HL-60 (cell line): ENCODE measurements around the gene ZRANB2.

Experiments
- GABPA ChIP-seq: IDR thresholded peaks from 2 replicates; pipeline ENCODE4 v1.6.1; 2012; ENCODE audit warnings: low read depth
- POLR2AphosphoS5 ChIP-seq: IDR thresholded peaks from 2 replicates; pipeline ENCODE4 v1.6.1; 2012; ENCODE audit warnings: low read depth
- SPI1 ChIP-seq: IDR thresholded peaks from 2 replicates; pipeline ENCODE4 v1.6.1; 2012; ENCODE audit warnings: low read depth, mild to moderate bottlenecking, borderline replicate concordance
- TF ChIP-seq, protein P1 (sequence below): IDR thresholded peaks from one replicate; pipeline ENCODE4 v1.5.1; 2011; ENCODE audit warnings: low read length, control low read depth, inconsistent platforms; ENCODE audit not compliant: insufficient read depth
- TF ChIP-seq, protein P2 (sequence below): IDR thresholded peaks from 2 replicates; pipeline ENCODE4 v1.6.1; 2012; ENCODE audit warnings: low read depth; ENCODE audit not compliant: insufficient replicate concordance

DNA sequence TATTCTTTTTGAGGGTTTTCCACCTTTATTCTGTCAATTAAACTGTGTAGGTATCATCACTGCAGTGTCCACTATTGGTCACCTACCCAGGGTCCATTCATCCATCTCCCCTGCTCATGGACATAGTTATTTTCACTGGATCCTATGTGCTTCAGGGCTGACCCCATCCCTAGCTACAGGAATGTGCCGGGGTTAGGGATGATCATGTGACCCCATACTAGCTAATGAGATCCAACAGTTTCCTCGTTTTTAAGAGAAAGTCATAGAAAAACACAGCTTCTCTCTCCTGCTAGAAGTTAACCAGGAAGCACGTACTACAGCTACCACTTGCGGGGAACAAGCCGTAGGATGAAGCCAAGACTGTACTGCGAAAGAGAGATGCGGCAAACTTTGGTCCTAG lies 52.8 kb downstream of the ZRANB2 start:
- TF ChIP-seq GABPA (no peak), POLR2AphosphoS5 (no peak), SPI1 (no peak)
- TF ChIP-seq, protein P1, sequence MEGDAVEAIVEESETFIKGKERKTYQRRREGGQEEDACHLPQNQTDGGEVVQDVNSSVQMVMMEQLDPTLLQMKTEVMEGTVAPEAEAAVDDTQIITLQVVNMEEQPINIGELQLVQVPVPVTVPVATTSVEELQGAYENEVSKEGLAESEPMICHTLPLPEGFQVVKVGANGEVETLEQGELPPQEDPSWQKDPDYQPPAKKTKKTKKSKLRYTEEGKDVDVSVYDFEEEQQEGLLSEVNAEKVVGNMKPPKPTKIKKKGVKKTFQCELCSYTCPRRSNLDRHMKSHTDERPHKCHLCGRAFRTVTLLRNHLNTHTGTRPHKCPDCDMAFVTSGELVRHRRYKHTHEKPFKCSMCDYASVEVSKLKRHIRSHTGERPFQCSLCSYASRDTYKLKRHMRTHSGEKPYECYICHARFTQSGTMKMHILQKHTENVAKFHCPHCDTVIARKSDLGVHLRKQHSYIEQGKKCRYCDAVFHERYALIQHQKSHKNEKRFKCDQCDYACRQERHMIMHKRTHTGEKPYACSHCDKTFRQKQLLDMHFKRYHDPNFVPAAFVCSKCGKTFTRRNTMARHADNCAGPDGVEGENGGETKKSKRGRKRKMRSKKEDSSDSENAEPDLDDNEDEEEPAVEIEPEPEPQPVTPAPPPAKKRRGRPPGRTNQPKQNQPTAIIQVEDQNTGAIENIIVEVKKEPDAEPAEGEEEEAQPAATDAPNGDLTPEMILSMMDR = no peak
- TF ChIP-seq, protein P2, sequence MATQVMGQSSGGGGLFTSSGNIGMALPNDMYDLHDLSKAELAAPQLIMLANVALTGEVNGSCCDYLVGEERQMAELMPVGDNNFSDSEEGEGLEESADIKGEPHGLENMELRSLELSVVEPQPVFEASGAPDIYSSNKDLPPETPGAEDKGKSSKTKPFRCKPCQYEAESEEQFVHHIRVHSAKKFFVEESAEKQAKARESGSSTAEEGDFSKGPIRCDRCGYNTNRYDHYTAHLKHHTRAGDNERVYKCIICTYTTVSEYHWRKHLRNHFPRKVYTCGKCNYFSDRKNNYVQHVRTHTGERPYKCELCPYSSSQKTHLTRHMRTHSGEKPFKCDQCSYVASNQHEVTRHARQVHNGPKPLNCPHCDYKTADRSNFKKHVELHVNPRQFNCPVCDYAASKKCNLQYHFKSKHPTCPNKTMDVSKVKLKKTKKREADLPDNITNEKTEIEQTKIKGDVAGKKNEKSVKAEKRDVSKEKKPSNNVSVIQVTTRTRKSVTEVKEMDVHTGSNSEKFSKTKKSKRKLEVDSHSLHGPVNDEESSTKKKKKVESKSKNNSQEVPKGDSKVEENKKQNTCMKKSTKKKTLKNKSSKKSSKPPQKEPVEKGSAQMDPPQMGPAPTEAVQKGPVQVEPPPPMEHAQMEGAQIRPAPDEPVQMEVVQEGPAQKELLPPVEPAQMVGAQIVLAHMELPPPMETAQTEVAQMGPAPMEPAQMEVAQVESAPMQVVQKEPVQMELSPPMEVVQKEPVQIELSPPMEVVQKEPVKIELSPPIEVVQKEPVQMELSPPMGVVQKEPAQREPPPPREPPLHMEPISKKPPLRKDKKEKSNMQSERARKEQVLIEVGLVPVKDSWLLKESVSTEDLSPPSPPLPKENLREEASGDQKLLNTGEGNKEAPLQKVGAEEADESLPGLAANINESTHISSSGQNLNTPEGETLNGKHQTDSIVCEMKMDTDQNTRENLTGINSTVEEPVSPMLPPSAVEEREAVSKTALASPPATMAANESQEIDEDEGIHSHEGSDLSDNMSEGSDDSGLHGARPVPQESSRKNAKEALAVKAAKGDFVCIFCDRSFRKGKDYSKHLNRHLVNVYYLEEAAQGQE = no peak
